ENCODE data around the gene DLGAP1. TPM values are rescaled to one million over a fixed set of nuclear protein-coding genes. Genes with fewer than 3 reads are reported as not detected.

DLGAP1 gene
- total and polyA plus RNA-seq, 5 donors from 2014 or later = 0.11 to 5.4 (median 0.68) TPM

DNA sequence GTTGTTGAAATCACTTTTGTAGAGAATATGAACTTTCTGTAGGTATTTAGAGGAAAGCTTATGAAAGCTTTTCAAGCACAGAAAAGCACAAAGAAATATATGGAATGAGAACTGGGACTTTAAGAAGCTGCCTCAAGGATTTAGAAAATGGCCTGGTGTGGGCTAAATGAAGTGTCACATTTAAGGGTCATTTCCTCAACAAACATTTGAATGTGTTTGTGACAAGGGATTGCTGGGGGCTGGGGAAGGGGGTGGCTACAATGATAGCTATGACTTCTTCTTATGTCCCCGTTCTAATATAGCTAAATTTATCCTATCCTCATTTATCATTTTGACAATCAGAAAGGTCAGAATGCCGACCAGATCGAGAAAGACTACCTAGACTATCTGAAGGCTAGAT, 69.2 kb downstream of the DLGAP1 start:
- DNase-seq = no peak
- no peaks in the 10 kb centered on the region for H3K9me3 ChIP-seq (ENCODE audit: control insufficient read depth in 2 of 2, low read length in 2 of 2)
- no peak overlapping the region for H3K27ac ChIP-seq (ENCODE audit: insufficient read depth, low read length, poor library complexity, severe bottlenecking)
- no peaks in the 10 kb centered on the region for H3K36me3 ChIP-seq (ENCODE audit: control insufficient read depth, insufficient read depth, low read length)
- Mint-ChIP-seq H3K27me3 (no peaks in the 10 kb centered on the region), H3K4me3 (no peak overlapping the region), H3K36me3 (no peaks in the 10 kb centered on the region), H3K9me3 (peaks cover 1 to 11% (median 7%) of the 10 kb centered on the region in 7 donors), H3K4me1 (no peaks in the 10 kb centered on the region), H3K27ac (no peak overlapping the region)
- H3K4me1 ChIP-seq (ENCODE audit: control insufficient read depth, insufficient read depth, low read length, poor library complexity, severe bottlenecking) = no peaks in the 10 kb centered on the region
- H3K27me3 ChIP-seq (ENCODE audit: control insufficient read depth, insufficient read depth, low read length) = no peaks in the 10 kb centered on the region
- no peak overlapping the region for H3K4me3 ChIP-seq (ENCODE audit: low read depth, low read length)
- no peak for ATAC-seq (ENCODE audit: low read depth in 2 of 2)

DNA sequence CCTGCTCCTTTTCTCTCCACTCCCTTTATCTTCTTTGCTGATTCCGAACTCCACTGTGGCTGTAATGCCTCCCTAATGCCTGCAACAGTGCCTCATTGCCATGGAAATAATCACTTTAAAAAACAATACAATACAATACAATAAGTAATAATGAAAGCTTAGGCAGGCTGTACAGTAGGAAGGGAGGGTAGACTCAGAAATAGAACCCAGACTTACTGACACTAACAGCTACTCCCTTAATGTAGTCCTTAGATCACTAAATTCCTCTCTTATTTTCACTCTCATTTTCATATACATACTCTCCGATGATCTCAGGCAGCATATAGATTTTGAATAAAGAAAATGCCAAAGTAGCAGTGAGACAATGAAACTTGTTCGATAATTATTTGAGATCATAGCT, 70.2 kb downstream of the DLGAP1 start:
- Mint-ChIP-seq H3K4me3 (no peak overlapping the region), H3K9me3 (peaks cover 1 to 13% (median 7%) of the 10 kb centered on the region in 7 donors), H3K27ac (no peak overlapping the region), H3K36me3 (no peaks in the 10 kb centered on the region), H3K27me3 (no peaks in the 10 kb centered on the region), H3K4me1 (no peaks in the 10 kb centered on the region)
- H3K4me1 ChIP-seq (ENCODE audit: control insufficient read depth, insufficient read depth, low read length, poor library complexity, severe bottlenecking) = no peaks in the 10 kb centered on the region
- H3K4me3 ChIP-seq (ENCODE audit: low read depth, low read length) = no peak overlapping the region
- H3K27me3 ChIP-seq (ENCODE audit: control insufficient read depth, insufficient read depth, low read length) = no peaks in the 10 kb centered on the region
- H3K36me3 ChIP-seq (ENCODE audit: control insufficient read depth, insufficient read depth, low read length) = no peaks in the 10 kb centered on the region
- DNase-seq (no peak), ATAC-seq (ENCODE audit: low read depth in 2 of 2) (no peak)
- H3K27ac ChIP-seq (ENCODE audit: insufficient read depth, low read length, poor library complexity, severe bottlenecking) = no peak overlapping the region
- no peaks in the 10 kb centered on the region for H3K9me3 ChIP-seq (ENCODE audit: control insufficient read depth in 2 of 2, low read length in 2 of 2)

- no peaks in the 10 kb centered on the region for H3K4me1 Mint-ChIP-seq
- ATAC-seq (ENCODE audit: low read depth in 2 of 2) (no peak), DNase-seq (no peak)
- H3K9me3 Mint-ChIP-seq = peaks cover 0 to 11% (median 4%) of the 10 kb centered on the region in 7 donors
- Histone ChIP-seq H3K9me3 (ENCODE audit: control insufficient read depth in 2 of 2, low read length in 2 of 2) (no peaks in the 10 kb centered on the region), H3K4me3 (ENCODE audit: low read depth, low read length) (no peak overlapping the region), H3K27me3 (ENCODE audit: control insufficient read depth, insufficient read depth, low read length) (no peaks in the 10 kb centered on the region), H3K36me3 (ENCODE audit: control insufficient read depth, insufficient read depth, low read length) (no peaks in the 10 kb centered on the region), H3K4me1 (ENCODE audit: control insufficient read depth, insufficient read depth, low read length, poor library complexity, severe bottlenecking) (no peaks in the 10 kb centered on the region), H3K27ac (ENCODE audit: insufficient read depth, low read length, poor library complexity, severe bottlenecking) (no peak overlapping the region)
- no peaks in the 10 kb centered on the region for H3K27me3 Mint-ChIP-seq
- H3K36me3 Mint-ChIP-seq = no peaks in the 10 kb centered on the region
- no peak overlapping the region for H3K4me3 Mint-ChIP-seq
- no peak overlapping the region for H3K27ac Mint-ChIP-seq
Observed at GRCh38 chr18:4374564-4374963, 80.5 kb downstream of the DLGAP1 start.

DNA sequence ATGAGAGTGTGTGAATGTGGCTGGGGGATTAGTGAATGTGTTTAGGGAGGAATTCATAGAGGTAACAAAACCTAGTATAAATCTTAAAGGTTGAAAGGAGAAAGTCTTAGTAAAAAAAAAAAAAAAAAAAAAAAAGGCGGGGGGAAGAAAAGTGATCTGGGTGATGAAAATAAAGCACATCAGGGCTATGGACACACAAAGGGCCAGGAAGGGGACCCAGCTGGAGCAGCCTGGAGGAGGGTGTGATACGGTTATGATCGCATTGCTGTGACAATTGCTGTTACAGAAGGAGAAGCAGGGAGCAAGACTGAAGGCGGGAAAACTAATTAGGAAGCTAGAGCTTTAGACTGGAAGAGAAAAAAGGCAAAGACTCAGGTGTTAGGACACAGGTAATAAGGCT, 85.4 kb downstream of the DLGAP1 start:
- no peaks in the 10 kb centered on the region for H3K4me1 ChIP-seq (ENCODE audit: control insufficient read depth, insufficient read depth, low read length, poor library complexity, severe bottlenecking)
- Mint-ChIP-seq H3K36me3 (no peaks in the 10 kb centered on the region), H3K4me3 (no peak overlapping the region), H3K4me1 (no peaks in the 10 kb centered on the region), H3K27me3 (no peaks in the 10 kb centered on the region), H3K9me3 (peaks cover 0 to 6% (median 4%) of the 10 kb centered on the region in 7 donors), H3K27ac (no peak overlapping the region)
- no peaks in the 10 kb centered on the region for H3K27me3 ChIP-seq (ENCODE audit: control insufficient read depth, insufficient read depth, low read length)
- DNase-seq (no peak), ATAC-seq (ENCODE audit: low read depth in 2 of 2) (no peak)
- no peaks in the 10 kb centered on the region for H3K36me3 ChIP-seq (ENCODE audit: control insufficient read depth, insufficient read depth, low read length)
- H3K27ac ChIP-seq (ENCODE audit: insufficient read depth, low read length, poor library complexity, severe bottlenecking) = no peak overlapping the region
- no peaks in the 10 kb centered on the region for H3K9me3 ChIP-seq (ENCODE audit: control insufficient read depth in 2 of 2, low read length in 2 of 2)
- H3K4me3 ChIP-seq (ENCODE audit: low read depth, low read length) = no peak overlapping the region

- Histone ChIP-seq H3K9me3 (ENCODE audit: control insufficient read depth in 2 of 2, low read length in 2 of 2) (no peaks in the 10 kb centered on the region), H3K36me3 (ENCODE audit: control insufficient read depth, insufficient read depth, low read length) (no peaks in the 10 kb centered on the region), H3K27ac (ENCODE audit: insufficient read depth, low read length, poor library complexity, severe bottlenecking) (no peak overlapping the region), H3K4me1 (ENCODE audit: control insufficient read depth, insufficient read depth, low read length, poor library complexity, severe bottlenecking) (no peaks in the 10 kb centered on the region), H3K27me3 (ENCODE audit: control insufficient read depth, insufficient read depth, low read length) (no peaks in the 10 kb centered on the region), H3K4me3 (ENCODE audit: low read depth, low read length) (no peak overlapping the region)
- Mint-ChIP-seq H3K4me3 (no peak overlapping the region), H3K36me3 (peaks cover 4% of the 10 kb centered on the region), H3K9me3 (peaks cover 4 to 28% (median 8%) of the 10 kb centered on the region in 7 donors), H3K4me1 (no peaks in the 10 kb centered on the region), H3K27me3 (no peaks in the 10 kb centered on the region), H3K27ac (no peak overlapping the region)
- DNase-seq (no peak), ATAC-seq (ENCODE audit: low read depth in 2 of 2) (no peak)
Observed at GRCh38 chr18:4360221-4360715, 94.8 kb downstream of the DLGAP1 start.

GRCh38 chr18:4358618-4359017, 96.5 kb downstream of the DLGAP1 start:
- no peaks in the 10 kb centered on the region for H3K4me1 ChIP-seq (ENCODE audit: control insufficient read depth, insufficient read depth, low read length, poor library complexity, severe bottlenecking)
- Mint-ChIP-seq H3K27me3 (no peaks in the 10 kb centered on the region), H3K36me3 (peaks cover 4% of the 10 kb centered on the region), H3K9me3 (peaks cover 1 to 25% (median 8%) of the 10 kb centered on the region in 7 donors), H3K27ac (no peak overlapping the region), H3K4me3 (no peak overlapping the region), H3K4me1 (no peaks in the 10 kb centered on the region)
- DNase-seq = no peak
- no peak overlapping the region for H3K4me3 ChIP-seq (ENCODE audit: low read depth, low read length)
- H3K9me3 ChIP-seq (ENCODE audit: control insufficient read depth in 2 of 2, low read length in 2 of 2) = no peaks in the 10 kb centered on the region
- no peak overlapping the region for H3K27ac ChIP-seq (ENCODE audit: insufficient read depth, low read length, poor library complexity, severe bottlenecking)
- H3K27me3 ChIP-seq (ENCODE audit: control insufficient read depth, insufficient read depth, low read length) = no peaks in the 10 kb centered on the region
- no peak for ATAC-seq (ENCODE audit: low read depth in 2 of 2)
- H3K36me3 ChIP-seq (ENCODE audit: control insufficient read depth, insufficient read depth, low read length) = no peaks in the 10 kb centered on the region

DNA sequence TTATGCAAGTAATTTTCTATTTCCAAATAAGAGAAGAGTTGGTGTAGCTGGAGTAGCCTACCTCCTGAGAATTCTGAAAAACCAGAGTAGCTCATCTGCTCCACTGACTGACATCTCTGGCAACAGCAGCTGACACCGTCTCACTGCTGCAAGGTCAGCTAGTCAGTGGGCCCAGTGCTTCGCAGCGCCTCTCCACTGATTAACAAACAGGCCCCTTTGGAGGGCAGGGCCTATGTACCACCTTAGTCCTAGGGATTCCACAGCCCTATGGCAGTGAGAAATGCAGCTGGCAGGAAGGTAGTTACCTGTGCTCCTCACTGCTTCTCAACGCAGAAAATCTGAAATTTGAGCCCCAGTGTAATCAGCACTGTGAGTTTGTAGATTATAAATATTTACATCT, 97.5 kb downstream of the DLGAP1 start:
- Mint-ChIP-seq H3K4me3 (no peak overlapping the region), H3K27ac (no peak overlapping the region), H3K27me3 (no peaks in the 10 kb centered on the region), H3K36me3 (peaks cover 4% of the 10 kb centered on the region), H3K4me1 (no peaks in the 10 kb centered on the region), H3K9me3 (peaks cover 1 to 18% (median 10%) of the 10 kb centered on the region in 7 donors)
- Histone ChIP-seq H3K27ac (ENCODE audit: insufficient read depth, low read length, poor library complexity, severe bottlenecking) (no peak overlapping the region), H3K36me3 (ENCODE audit: control insufficient read depth, insufficient read depth, low read length) (no peaks in the 10 kb centered on the region), H3K9me3 (ENCODE audit: control insufficient read depth in 2 of 2, low read length in 2 of 2) (no peaks in the 10 kb centered on the region), H3K27me3 (ENCODE audit: control insufficient read depth, insufficient read depth, low read length) (no peaks in the 10 kb centered on the region), H3K4me1 (ENCODE audit: control insufficient read depth, insufficient read depth, low read length, poor library complexity, severe bottlenecking) (no peaks in the 10 kb centered on the region), H3K4me3 (ENCODE audit: low read depth, low read length) (no peak overlapping the region)
- ATAC-seq (ENCODE audit: low read depth in 2 of 2) (no peak), DNase-seq (no peak)

DNA sequence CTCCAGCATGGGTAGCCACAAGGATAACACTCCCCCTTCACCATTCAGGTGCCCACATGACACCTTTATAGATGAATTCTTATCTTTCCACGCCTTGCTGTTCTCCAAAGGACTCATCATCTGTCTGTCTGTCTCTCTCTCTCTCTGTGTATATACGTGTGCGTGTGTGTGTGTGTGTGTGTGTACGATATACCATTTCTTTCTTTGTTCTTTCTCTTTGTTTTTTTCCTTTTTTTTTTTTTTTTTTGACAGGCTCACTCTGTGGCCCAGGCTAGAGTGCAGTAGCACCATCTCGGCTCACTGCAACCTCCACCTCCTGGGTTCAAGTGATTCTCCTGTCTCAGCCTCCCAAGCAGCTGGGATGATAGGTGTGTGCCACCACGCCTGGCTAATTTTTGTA, 98.2 kb downstream of the DLGAP1 start:
- no peaks in the 10 kb centered on the region for H3K9me3 ChIP-seq (ENCODE audit: control insufficient read depth in 2 of 2, low read length in 2 of 2)
- H3K4me3 Mint-ChIP-seq = no peak overlapping the region
- no peak overlapping the region for H3K27ac ChIP-seq (ENCODE audit: insufficient read depth, low read length, poor library complexity, severe bottlenecking)
- peaks cover 0 to 15% (median 10%) of the 10 kb centered on the region in 7 donors for H3K9me3 Mint-ChIP-seq
- H3K27ac Mint-ChIP-seq = peak overlapping the region in 1 of 3 donors; percentile 39
- H3K36me3 ChIP-seq (ENCODE audit: control insufficient read depth, insufficient read depth, low read length) = no peaks in the 10 kb centered on the region
- no peaks in the 10 kb centered on the region for H3K27me3 ChIP-seq (ENCODE audit: control insufficient read depth, insufficient read depth, low read length)
- DNase-seq (no peak), ATAC-seq (ENCODE audit: low read depth in 2 of 2) (no peak)
- no peaks in the 10 kb centered on the region for H3K27me3 Mint-ChIP-seq
- peaks cover 4% of the 10 kb centered on the region for H3K36me3 Mint-ChIP-seq
- H3K4me3 ChIP-seq (ENCODE audit: low read depth, low read length) = no peak overlapping the region
- no peaks in the 10 kb centered on the region for H3K4me1 ChIP-seq (ENCODE audit: control insufficient read depth, insufficient read depth, low read length, poor library complexity, severe bottlenecking)
- no peaks in the 10 kb centered on the region for H3K4me1 Mint-ChIP-seq

Data from CD4-positive, CD25-positive, alpha-beta regulatory T cell (primary cell).